Mucosa of rectum (tissue), 2 donors: ENCODE measurements around the gene OTUD7B.

Experiments
- H3K27ac ChIP-seq, 2 donors: one replicate each; pipeline ENCODE4 v1.7.0; 2013; ENCODE audit warnings: inconsistent platforms in 2 of 2, low read depth in 2 of 2, low read length in 2 of 2
- H3K27me3 ChIP-seq, 2 donors: one replicate each; pipeline ENCODE4 v1.7.0; 2013; ENCODE audit warnings: low read length in 2 of 2; ENCODE audit not compliant: control insufficient read depth in 2 of 2, insufficient read depth in 2 of 2
- H3K36me3 ChIP-seq, 2 donors: one replicate each; pipeline ENCODE4 v1.7.0; 2013; ENCODE audit warnings: low read length in 2 of 2; ENCODE audit not compliant: control insufficient read depth in 2 of 2, insufficient read depth in 2 of 2
- H3K4me1 ChIP-seq, 2 donors: one replicate each; pipeline ENCODE4 v1.7.0; 2013; ENCODE audit warnings: low read length in 2 of 2, mild to moderate bottlenecking in 1 of 2; ENCODE audit not compliant: control insufficient read depth in 2 of 2, insufficient read depth in 2 of 2
- H3K4me3 ChIP-seq, 2 donors: one replicate each; pipeline ENCODE4 v1.7.0; 2013; ENCODE audit warnings: low read length in 2 of 2
- H3K9ac ChIP-seq, 2 donors: one replicate each; pipeline ENCODE4 v1.7.0; 2013; ENCODE audit warnings: low read length in 2 of 2, low read depth in 1 of 2, mild to moderate bottlenecking in 1 of 2
- H3K9me3 ChIP-seq, 2 donors: one replicate each; pipeline ENCODE4 v1.7.0; 2013; ENCODE audit warnings: low read length in 2 of 2; ENCODE audit not compliant: control insufficient read depth in 2 of 2
- donor health status: healthy.
- donor health status: Normal muscosa, but diverticular disease.

The OTUD7B gene

GRCh38 chr1:149986486-149987296, 23.8 kb downstream of the OTUD7B start:
- Histone ChIP-seq H3K4me1 (no peaks in the 10 kb centered on the region), H3K27ac (no peak overlapping the region), H3K4me3 (no peak overlapping the region), H3K36me3 (no peaks in the 10 kb centered on the region), H3K27me3 (no peaks in the 10 kb centered on the region), H3K9me3 (no peaks in the 10 kb centered on the region), H3K9ac (no peak overlapping the region)

- H3K27me3 ChIP-seq, result no peaks in the 10 kb centered on the region
- H3K9ac ChIP-seq, result no peak overlapping the region
- H3K36me3 ChIP-seq, result peaks cover 0 to 15% of the 10 kb centered on the region in 2 donors
- H3K4me1 ChIP-seq, result peaks cover 9% of the 10 kb centered on the region in 2 donors
- H3K27ac ChIP-seq, result no peak overlapping the region
- no peak overlapping the region for H3K4me3 ChIP-seq
- no peaks in the 10 kb centered on the region for H3K9me3 ChIP-seq
Measured at GRCh38 chr1:149979972-149980540, 30.5 kb downstream of the OTUD7B start.

GRCh38 chr1:149979245-149979971, 31.1 kb downstream of the OTUD7B start:
- Histone ChIP-seq H3K9ac (no peak overlapping the region), H3K4me3 (no peak overlapping the region), H3K27ac (no peak overlapping the region), H3K27me3 (no peaks in the 10 kb centered on the region), H3K9me3 (no peaks in the 10 kb centered on the region), H3K36me3 (peaks cover 3 to 17% of the 10 kb centered on the region in 2 donors), H3K4me1 (peaks cover 9% of the 10 kb centered on the region in 2 donors)

GRCh38 chr1:149978547-149979023, 31.9 kb downstream of the OTUD7B start:
- H3K4me3 ChIP-seq, result no peak overlapping the region
- H3K27me3 ChIP-seq, result no peaks in the 10 kb centered on the region
- H3K9ac ChIP-seq, result no peak overlapping the region
- no peak overlapping the region for H3K27ac ChIP-seq
- peaks cover 9% of the 10 kb centered on the region in 2 donors for H3K4me1 ChIP-seq
- H3K9me3 ChIP-seq, result no peaks in the 10 kb centered on the region
- peaks cover 5 to 17% of the 10 kb centered on the region in 2 donors for H3K36me3 ChIP-seq

GRCh38 chr1:149977345-149977744, 33.2 kb downstream of the OTUD7B start:
- H3K9ac ChIP-seq, result no peak overlapping the region
- H3K9me3 ChIP-seq, result no peaks in the 10 kb centered on the region
- peaks cover 9% of the 10 kb centered on the region in 2 donors for H3K4me1 ChIP-seq
- H3K27ac ChIP-seq, result no peak overlapping the region
- no peaks in the 10 kb centered on the region for H3K27me3 ChIP-seq
- peaks cover 13 to 20% of the 10 kb centered on the region in 2 donors for H3K36me3 ChIP-seq
- no peak overlapping the region for H3K4me3 ChIP-seq

- Histone ChIP-seq H3K27me3 (no peaks in the 10 kb centered on the region), H3K36me3 (peaks cover 35 to 36% of the 10 kb centered on the region in 2 donors), H3K9me3 (no peaks in the 10 kb centered on the region), H3K4me1 (peaks cover 0 to 2% of the 10 kb centered on the region in 2 donors), H3K27ac (no peak overlapping the region), H3K9ac (no peak overlapping the region), H3K4me3 (no peak overlapping the region)
Measured at GRCh38 chr1:149972547-149972946, 38.0 kb downstream of the OTUD7B start.

GRCh38 chr1:149967646-149968045, 42.9 kb downstream of the OTUD7B start:
- Histone ChIP-seq H3K4me3 (no peak overlapping the region), H3K9me3 (no peaks in the 10 kb centered on the region), H3K9ac (no peak overlapping the region), H3K27ac (no peak overlapping the region), H3K27me3 (no peaks in the 10 kb centered on the region), H3K4me1 (no peaks in the 10 kb centered on the region), H3K36me3 (peaks cover 45 to 53% of the 10 kb centered on the region in 2 donors)

- H3K36me3 ChIP-seq, result peaks cover 42 to 48% of the 10 kb centered on the region in 2 donors
- H3K4me1 ChIP-seq, result no peaks in the 10 kb centered on the region
- H3K27me3 ChIP-seq, result no peaks in the 10 kb centered on the region
- no peak overlapping the region for H3K27ac ChIP-seq
- H3K9ac ChIP-seq, result no peak overlapping the region
- no peaks in the 10 kb centered on the region for H3K9me3 ChIP-seq
- no peak overlapping the region for H3K4me3 ChIP-seq
Measured at GRCh38 chr1:149967041-149967440, 43.5 kb downstream of the OTUD7B start.

- H3K27ac ChIP-seq, result no peak overlapping the region
- H3K36me3 ChIP-seq, result peaks cover 39 to 43% of the 10 kb centered on the region in 2 donors
- H3K4me1 ChIP-seq, result no peaks in the 10 kb centered on the region
Measured at GRCh38 chr1:149966405-149966804, 44.1 kb downstream of the OTUD7B start.

GRCh38 chr1:149965440-149965839, 45.1 kb downstream of the OTUD7B start:
- no peak overlapping the region for H3K27ac ChIP-seq
- peaks cover 33 to 41% of the 10 kb centered on the region in 2 donors for H3K36me3 ChIP-seq
- no peak overlapping the region for H3K9ac ChIP-seq
- H3K4me3 ChIP-seq, result no peak overlapping the region
- no peaks in the 10 kb centered on the region for H3K27me3 ChIP-seq
- no peaks in the 10 kb centered on the region for H3K4me1 ChIP-seq
- H3K9me3 ChIP-seq, result no peaks in the 10 kb centered on the region

More at GRCh38 chr1:149966405-149966804, 44.1 kb downstream of the OTUD7B start:
- Histone ChIP-seq H3K9ac (no peak overlapping the region), H3K27me3 (no peaks in the 10 kb centered on the region), H3K4me3 (no peak overlapping the region), H3K9me3 (no peaks in the 10 kb centered on the region)
